ENCODE results near the gene SUSD6. TPM values are rescaled to one million over a fixed set of nuclear protein-coding genes. Genes with fewer than 3 reads are reported as not detected.
A peak's percentile ranks its signal among the peaks of the same experiment; 100 is the strongest.

Gene SUSD6
- total RNA-seq, 3 donors from 2014 or later (not counting 1 experiment from before 2014, with no cell fraction given): 119 to 144 (median 140) TPM

GRCh38 chr14:69572030-69572840, 39.2 kb upstream of the SUSD6 start:
- H3K27ac ChIP-seq (ENCODE audit: low read length): no peak overlapping the region
- H3K9me3 Mint-ChIP-seq: no peaks in the 10 kb centered on the region
- ATAC-seq (no peak), DNase-seq (peak in 1 of 2 donors; percentile 30)
- H3K27ac Mint-ChIP-seq: no peak overlapping the region
- no peak overlapping the region for H3K4me3 ChIP-seq (ENCODE audit: low read length)
- no peak for TF ChIP-seq CTCF (IDR thresholded peaks at IDR 0.05)
- peaks cover 59 to 64% of the 10 kb centered on the region in 2 donors for H3K27me3 Mint-ChIP-seq (ENCODE audit: low read depth in 2 of 2)
- H3K4me1 Mint-ChIP-seq: peaks cover 6 to 12% of the 10 kb centered on the region in 2 donors
- intact Hi-C loops (cut with micrococcal nuclease): no loop called here
- WGBS (ENCODE audit: insufficient coverage): 11% methylated on average over 112 of the region's 112 CpGs
- H3K9me3 ChIP-seq (ENCODE audit: control insufficient read depth, insufficient read depth, low read length): no peaks in the 10 kb centered on the region
- no peaks in the 10 kb centered on the region for H3K36me3 ChIP-seq (ENCODE audit: control insufficient read depth, insufficient read depth, low read length)
- H3K36me3 Mint-ChIP-seq: no peaks in the 10 kb centered on the region
- no peak overlapping the region for H3K4me3 Mint-ChIP-seq
- H3K4me1 ChIP-seq (ENCODE audit: control insufficient read depth, insufficient read depth, low read length): peaks cover 17% of the 10 kb centered on the region
- H3K27me3 ChIP-seq (ENCODE audit: control insufficient read depth, insufficient read depth, low read length): peaks cover 24% of the 10 kb centered on the region

GRCh38 chr14:69572841-69573135, 38.6 kb upstream of the SUSD6 start:
- Histone ChIP-seq H3K4me3 (ENCODE audit: low read length) (no peak overlapping the region), H3K27ac (ENCODE audit: low read length) (no peak overlapping the region), H3K36me3 (ENCODE audit: control insufficient read depth, insufficient read depth, low read length) (no peaks in the 10 kb centered on the region), H3K4me1 (ENCODE audit: control insufficient read depth, insufficient read depth, low read length) (peaks cover 17% of the 10 kb centered on the region), H3K9me3 (ENCODE audit: control insufficient read depth, insufficient read depth, low read length) (no peaks in the 10 kb centered on the region), H3K27me3 (ENCODE audit: control insufficient read depth, insufficient read depth, low read length) (peaks cover 24% of the 10 kb centered on the region)
- 29% methylated on average over 40 of the region's 40 CpGs for WGBS (ENCODE audit: insufficient coverage)
- no peaks in the 10 kb centered on the region for H3K36me3 Mint-ChIP-seq
- DNase-seq (no peak), ATAC-seq (no peak)
- no peak for TF ChIP-seq CTCF (IDR thresholded peaks at IDR 0.05)
- H3K4me1 Mint-ChIP-seq: peaks cover 6 to 12% of the 10 kb centered on the region in 2 donors
- no peak overlapping the region for H3K4me3 Mint-ChIP-seq
- peaks cover 55 to 58% of the 10 kb centered on the region in 2 donors for H3K27me3 Mint-ChIP-seq (ENCODE audit: low read depth in 2 of 2)
- intact Hi-C loops (cut with micrococcal nuclease): no loop called here
- H3K27ac Mint-ChIP-seq: no peak overlapping the region
- no peaks in the 10 kb centered on the region for H3K9me3 Mint-ChIP-seq

GRCh38 chr14:69573205-69573830, 38.1 kb upstream of the SUSD6 start:
- peaks cover 50 to 53% of the 10 kb centered on the region in 2 donors for H3K27me3 Mint-ChIP-seq (ENCODE audit: low read depth in 2 of 2)
- peak overlapping the region; percentile 40 for H3K4me3 Mint-ChIP-seq
- H3K9me3 Mint-ChIP-seq: no peaks in the 10 kb centered on the region
- 28% methylated on average over 51 of the region's 51 CpGs for WGBS (ENCODE audit: insufficient coverage)
- H3K4me1 ChIP-seq (ENCODE audit: control insufficient read depth, insufficient read depth, low read length): peaks cover 17% of the 10 kb centered on the region
- no peaks in the 10 kb centered on the region for H3K36me3 Mint-ChIP-seq
- intact Hi-C loops (cut with micrococcal nuclease): no loop called here
- H3K9me3 ChIP-seq (ENCODE audit: control insufficient read depth, insufficient read depth, low read length): no peaks in the 10 kb centered on the region
- H3K27me3 ChIP-seq (ENCODE audit: control insufficient read depth, insufficient read depth, low read length): peaks cover 24% of the 10 kb centered on the region
- H3K4me3 ChIP-seq (ENCODE audit: low read length): no peak overlapping the region
- ATAC-seq: no peak
- no peak for DNase-seq
- H3K36me3 ChIP-seq (ENCODE audit: control insufficient read depth, insufficient read depth, low read length): no peaks in the 10 kb centered on the region
- TF ChIP-seq CTCF (IDR thresholded peaks at IDR 0.05): no peak
- peaks cover 6 to 12% of the 10 kb centered on the region in 2 donors for H3K4me1 Mint-ChIP-seq
- H3K27ac Mint-ChIP-seq: no peak overlapping the region
- H3K27ac ChIP-seq (ENCODE audit: low read length): no peak overlapping the region
